ENCODE measurements around the gene NOLC1.
"Not testable (repeated sequence)": the region's sequence is repeated elsewhere in the genome, so short reads cannot be mapped to it uniquely, and the experiment has no call there.

NOLC1 gene

GRCh38 chr10:102150970-102151773, 1.0 kb upstream of the NOLC1 start:
- H3K4me3 ChIP-seq (ENCODE audit: low read depth, low read length) = peak overlapping the region; percentile 28
- DNase-seq (ENCODE audit: low read depth) = peak; percentile 20

- no peak for DNase-seq (ENCODE audit: low read depth)
- peak overlapping the region; percentile 72 for H3K4me3 ChIP-seq (ENCODE audit: low read depth, low read length)
These were observed 329 bp downstream of the NOLC1 start for GRCh38 chr10:102152545-102152890.

GRCh38 chr10:102153093-102153620, 968 bp downstream of the NOLC1 start:
- no peak for DNase-seq (ENCODE audit: low read depth)
- H3K4me3 ChIP-seq (ENCODE audit: low read depth, low read length) = peak overlapping the region; percentile 72

DNA sequence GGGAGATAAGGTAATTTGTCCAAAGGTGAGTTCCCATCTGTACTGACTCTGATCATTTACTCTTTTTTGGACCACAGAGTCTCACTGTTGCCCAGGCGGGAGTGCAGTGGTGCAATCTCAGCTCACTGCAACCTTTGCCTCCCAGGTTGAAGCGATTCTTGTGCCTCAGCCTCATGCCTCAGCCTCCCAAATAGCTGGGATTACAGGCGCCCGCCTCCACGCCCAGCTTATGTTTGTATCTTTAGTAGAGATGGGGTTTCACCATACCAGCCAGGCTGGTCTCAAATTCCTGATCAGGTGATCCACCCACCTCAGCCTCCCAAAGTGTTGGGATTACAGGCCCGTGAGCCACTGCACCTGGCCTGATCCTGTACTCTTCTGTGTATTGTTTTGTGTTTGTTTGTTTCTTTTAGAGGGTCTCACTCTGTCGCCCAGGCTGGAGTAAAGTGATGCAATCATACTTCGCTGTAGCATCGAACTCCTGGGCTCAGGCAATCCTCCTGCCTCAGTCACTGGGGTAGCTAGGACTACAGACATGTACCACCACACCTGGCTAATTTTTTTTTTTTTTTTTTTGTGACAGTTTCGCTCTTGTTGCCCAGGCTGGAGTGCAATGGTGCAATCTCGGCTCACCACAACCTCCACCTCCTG, 2.4 kb downstream of the NOLC1 start:
- H3K4me3 ChIP-seq (ENCODE audit: low read depth, low read length) = no peak overlapping the region
- no peak for DNase-seq (ENCODE audit: low read depth)

DNA sequence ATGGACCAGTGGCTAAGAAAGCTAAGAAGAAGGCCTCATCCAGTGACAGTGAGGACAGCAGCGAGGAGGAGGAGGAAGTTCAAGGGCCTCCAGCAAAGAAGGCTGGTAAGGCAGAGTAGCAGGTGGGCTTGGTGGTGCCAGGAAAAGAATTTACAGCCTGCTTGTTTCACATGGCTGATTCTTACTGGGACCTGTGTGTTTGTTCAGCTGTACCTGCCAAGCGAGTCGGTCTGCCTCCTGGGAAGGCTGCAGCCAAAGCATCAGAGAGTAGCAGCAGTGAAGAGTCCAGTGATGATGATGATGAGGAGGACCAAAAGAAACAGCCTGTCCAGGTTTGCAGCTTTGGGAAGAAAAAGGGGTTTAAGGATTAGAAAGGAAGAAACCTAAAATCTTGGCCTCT, 5.0 kb downstream of the NOLC1 start:
- DNase-seq (ENCODE audit: low read depth) = no peak

DNA sequence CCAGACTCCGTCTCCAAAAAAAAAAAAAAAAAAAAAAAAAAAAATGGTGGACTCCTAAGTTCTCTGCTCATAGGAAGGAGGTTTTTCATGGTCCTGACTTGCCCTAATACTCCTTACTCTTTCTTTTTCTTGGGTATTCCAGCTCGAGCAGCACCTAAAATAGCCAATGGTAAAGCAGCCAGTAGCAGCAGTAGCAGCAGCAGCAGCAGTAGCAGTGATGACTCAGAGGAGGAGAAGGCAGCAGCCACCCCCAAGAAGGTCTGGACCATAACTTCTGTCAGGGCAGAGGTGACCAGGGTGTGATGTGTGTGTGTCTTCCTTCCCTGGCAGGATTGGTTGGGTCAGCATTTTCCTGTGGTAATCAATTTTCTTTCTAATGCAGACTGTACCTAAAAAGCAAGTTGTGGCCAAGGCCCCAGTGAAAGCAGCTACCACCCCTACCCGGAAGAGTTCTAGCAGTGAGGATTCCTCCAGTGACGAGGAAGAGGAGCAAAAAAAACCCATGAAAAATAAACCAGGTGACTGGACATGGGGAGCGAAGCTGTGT, 6.9 kb downstream of the NOLC1 start:
- peak; percentile 18 for DNase-seq (ENCODE audit: low read depth)
- no peak overlapping the region for H3K4me3 ChIP-seq (ENCODE audit: low read depth, low read length)

More for the DNA sequence above, 5.0 kb downstream of the NOLC1 start:
- H3K4me3 ChIP-seq (ENCODE audit: low read depth, low read length) = no peak overlapping the region

DNA sequence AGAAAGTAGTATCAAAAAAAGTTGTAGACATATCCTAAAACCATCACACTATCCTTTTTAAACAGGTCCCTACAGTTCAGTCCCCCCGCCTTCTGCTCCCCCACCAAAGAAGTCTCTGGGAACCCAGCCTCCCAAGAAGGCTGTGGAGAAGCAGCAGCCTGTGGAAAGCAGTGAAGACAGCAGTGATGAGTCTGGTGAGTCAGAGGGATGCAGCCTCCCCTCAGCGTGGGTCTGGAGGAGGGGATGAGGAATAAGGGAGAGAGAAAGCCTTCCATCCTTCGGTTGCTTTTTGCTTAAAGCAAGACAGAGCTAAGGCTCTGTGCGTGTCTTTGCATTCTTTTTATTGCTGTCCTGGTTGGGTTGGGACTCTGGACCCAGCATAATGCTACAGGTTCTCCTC, 7.6 kb downstream of the NOLC1 start:
- no peak for DNase-seq (ENCODE audit: low read depth)
- no peak overlapping the region for H3K4me3 ChIP-seq (ENCODE audit: low read depth, low read length)

DNA sequence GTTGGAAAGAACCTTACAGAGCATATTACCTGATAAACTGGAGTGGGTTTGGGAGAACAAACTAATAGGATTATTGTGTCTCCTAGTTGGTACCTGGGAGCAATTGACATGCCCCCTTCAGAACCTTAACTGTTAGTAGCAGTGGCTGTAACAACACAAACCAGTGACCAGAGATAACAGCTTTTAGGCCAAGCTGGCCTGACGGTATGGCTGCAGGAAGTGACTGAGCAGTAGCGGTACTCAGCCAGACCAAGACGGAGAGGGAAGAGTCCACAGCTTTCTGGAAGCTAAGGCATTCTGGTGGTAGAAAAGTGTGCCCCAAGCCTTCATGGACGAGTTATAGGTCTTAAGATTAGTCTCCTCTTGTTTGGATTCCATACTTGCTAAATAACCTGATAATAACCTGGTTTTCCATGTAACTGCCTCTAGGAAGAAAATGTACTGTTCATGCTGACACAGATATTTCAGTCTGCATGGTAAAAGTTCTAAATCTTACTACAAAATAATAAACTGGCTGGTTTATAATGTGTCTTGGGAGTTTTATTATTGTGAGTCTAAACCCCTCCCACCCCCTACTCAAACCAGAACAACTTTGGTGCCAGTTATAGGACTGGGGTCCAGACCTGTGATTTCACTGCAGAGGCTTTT, 11.3 kb downstream of the NOLC1 start:
- DNase-seq (ENCODE audit: low read depth) = no peak
- no peak overlapping the region for H3K4me3 ChIP-seq (ENCODE audit: low read depth, low read length)

GRCh38 chr10:102167861-102168260, 15.7 kb downstream of the NOLC1 start:
- DNase-seq (ENCODE audit: low read depth) = no peak
- no peak overlapping the region for H3K4me3 ChIP-seq (ENCODE audit: low read depth, low read length)

DNA sequence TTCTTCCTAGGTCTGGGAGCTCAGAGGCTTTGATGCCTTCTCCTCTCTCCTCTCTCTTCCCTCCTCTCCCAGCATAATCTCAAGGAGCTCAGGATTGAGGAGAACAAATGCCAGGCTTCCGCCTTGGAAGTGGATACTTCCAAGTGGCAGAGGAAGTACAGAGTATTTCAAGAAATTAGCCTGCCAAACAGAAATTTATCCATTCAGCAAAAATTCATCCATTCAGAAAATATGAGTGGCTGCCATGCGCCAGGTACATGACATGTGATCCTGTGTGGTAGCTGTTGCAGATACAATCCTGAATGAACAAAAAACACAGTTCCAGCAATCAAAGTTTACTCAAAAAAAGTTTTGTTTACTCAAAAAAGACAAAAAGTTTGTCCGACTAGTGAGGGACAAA, 18.4 kb downstream of the NOLC1 start:
- H3K4me3 ChIP-seq (ENCODE audit: low read depth, low read length) = no peak overlapping the region
- no peak for DNase-seq (ENCODE audit: low read depth)

GRCh38 chr10:102172288-102172687, 20.1 kb downstream of the NOLC1 start:
- H3K4me3 ChIP-seq (ENCODE audit: low read depth, low read length) = no peak overlapping the region
- DNase-seq (ENCODE audit: low read depth) = no peak

- DNase-seq (ENCODE audit: low read depth) = peak; percentile 31
- H3K4me3 ChIP-seq (ENCODE audit: low read depth, low read length) = no peak overlapping the region
These were observed 23.2 kb downstream of the NOLC1 start for GRCh38 chr10:102175415-102175814.

DNA sequence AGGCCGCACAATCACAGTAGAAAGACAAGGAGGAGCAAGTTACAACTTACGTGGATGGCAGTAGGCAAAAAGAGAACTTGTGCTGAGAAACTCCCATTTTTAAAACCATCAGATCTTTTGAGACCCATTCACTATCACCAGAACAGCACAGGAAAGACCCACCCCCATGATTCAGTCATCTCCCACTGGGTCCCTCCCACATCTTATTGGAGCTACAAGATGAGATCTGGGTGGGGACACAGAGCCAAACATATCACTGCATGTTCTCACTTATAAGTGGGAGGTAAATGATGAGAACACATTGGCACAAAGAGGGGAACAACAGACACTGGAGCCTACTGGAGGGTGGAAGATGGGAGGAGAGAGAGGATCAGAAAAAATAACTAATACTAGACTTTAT, 32.4 kb downstream of the NOLC1 start:
- no peak overlapping the region for H3K4me3 ChIP-seq (ENCODE audit: low read depth, low read length)
- DNase-seq (ENCODE audit: low read depth) = no peak

DNA sequence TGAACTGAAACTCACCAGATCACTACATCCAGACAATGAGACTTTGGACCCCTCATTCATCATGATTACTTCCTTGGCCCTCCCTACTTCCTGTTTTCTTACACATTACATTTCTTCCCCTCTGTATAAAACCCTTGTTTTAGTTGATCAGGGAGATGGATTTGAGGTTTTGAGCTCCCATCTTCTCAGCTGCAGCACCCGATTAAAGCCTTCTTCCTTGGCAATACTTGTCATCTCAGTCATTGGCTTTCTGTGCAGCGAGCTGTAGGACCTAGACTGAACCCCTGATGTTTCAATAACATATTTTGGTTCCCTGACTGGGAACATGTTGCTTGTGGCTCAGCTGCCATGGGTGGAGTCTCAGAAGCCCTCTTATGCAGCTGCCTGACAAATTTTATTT, 33.1 kb downstream of the NOLC1 start:
- DNase-seq (ENCODE audit: low read depth) = no peak
- no peak overlapping the region for H3K4me3 ChIP-seq (ENCODE audit: low read depth, low read length)

- H3K4me3 ChIP-seq (ENCODE audit: low read depth, low read length) = no peak overlapping the region
- no peak for DNase-seq (ENCODE audit: low read depth)
These were observed 33.8 kb downstream of the NOLC1 start for GRCh38 chr10:102185811-102186527.

DNA sequence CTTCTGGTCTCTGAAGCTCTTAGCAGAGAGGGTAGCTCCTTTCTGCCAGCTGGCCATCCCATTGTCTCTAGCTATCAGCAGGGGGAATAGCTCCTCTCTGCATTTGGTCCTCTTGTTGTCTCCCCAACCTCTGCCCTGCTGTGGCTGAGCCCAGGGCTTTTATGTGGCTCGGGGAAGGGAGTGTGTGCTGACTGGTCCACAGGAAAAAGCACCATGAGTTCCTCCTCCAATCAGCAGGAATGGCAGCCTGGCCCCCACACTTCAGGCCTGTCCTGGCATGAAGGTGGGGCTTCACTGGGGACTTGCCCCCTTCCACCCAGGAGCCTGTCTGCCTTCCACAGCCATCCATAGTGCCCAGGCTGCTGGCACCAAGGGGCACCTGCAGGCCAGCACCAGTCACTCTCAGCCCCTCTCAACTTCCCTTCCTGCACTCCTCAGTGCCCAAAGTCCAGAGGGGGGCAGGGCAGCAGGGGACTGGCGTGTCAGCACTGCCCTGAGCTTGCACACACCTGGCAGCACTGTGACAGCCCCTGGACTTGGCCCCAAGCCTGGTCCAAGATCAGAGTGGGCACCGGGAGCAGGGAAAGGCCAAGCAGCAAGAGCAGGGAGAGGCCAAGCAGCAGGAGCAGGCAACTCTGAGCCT, 36.2 kb downstream of the NOLC1 start:
- DNase-seq (ENCODE audit: low read depth) = no peak
- no peak overlapping the region for H3K4me3 ChIP-seq (ENCODE audit: low read depth, low read length)

DNA sequence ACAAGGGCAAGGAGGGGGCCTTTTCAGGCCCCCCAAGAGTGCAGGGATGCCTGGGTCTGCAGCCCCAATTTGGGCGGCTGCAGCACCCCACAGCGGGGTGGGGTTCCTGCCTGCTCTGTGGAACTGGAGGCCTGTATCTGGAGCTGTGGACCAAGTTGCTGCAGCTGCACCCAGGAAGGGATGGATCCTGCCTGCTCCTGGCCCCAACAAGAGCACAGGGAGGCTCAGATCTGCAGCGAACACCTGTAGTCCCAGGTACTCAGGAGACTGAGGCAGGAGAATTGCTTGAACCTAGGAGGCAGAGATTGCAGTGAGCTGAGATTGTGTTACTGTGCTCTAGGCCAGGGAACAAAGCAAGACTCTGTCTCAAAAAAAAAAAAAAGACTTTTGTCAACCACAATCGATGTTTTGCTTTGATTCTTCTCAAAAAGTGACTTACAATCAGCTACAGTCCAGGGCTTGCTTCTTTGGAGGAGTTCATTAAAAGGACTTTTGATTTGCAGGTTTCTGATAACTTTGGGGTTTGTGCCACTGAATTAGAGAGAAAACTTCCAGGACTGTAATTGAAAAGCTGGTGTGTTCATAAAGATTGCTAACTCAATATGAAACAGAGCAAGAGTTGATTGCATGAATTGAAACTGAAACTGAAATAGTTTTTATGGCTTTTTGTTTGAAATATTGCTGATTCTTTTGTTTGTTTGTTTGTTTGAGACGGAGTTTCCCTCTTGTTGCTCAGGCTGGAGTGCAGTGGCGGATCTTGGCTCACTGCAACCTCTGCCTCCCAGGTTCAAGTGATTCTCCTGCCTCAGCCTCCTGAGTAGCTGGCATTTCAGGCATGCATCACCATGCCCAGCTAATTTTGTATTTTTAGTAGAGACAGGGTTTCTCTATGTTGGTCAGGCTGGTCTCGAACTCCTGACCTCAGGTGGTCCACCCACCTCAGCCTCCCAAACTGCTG, 37.0 kb downstream of the NOLC1 start:
- DNase-seq (ENCODE audit: low read depth); H3K4me3 ChIP-seq (ENCODE audit: low read depth, low read length): not testable (repeated sequence)

- no peak overlapping the region for H3K4me3 ChIP-seq (ENCODE audit: low read depth, low read length)
- DNase-seq (ENCODE audit: low read depth) = no peak
These were observed 39.8 kb downstream of the NOLC1 start for GRCh38 chr10:102191956-102192355.
